OCI-LY7 (cell line): ENCODE data around the gene CACNA1B.

ENCODE experiments used
- CTCF ChIP-seq: fragments of 200-600 bp; sonication (generic); conservative IDR thresholded peaks from 2 replicates; pipeline ENCODE4 v1.5.1; 2014; ENCODE audit warnings: mild to moderate bottlenecking, antibody characterized with exemption, low read length, moderate library complexity, mixed read lengths
- EZH2phosphoT487 ChIP-seq: fragments of 200-600 bp; sonication (generic); IDR thresholded peaks from 2 replicates; pipeline ENCODE4 v1.6.1; 2018; ENCODE audit warnings: low read depth, borderline replicate concordance, mild to moderate bottlenecking, mixed run types, antibody characterized with exemption, low read length, moderate library complexity, mixed read lengths

GRCh38 chr9:137881591-137882505 lies 4.3 kb downstream of the CACNA1B start:
- TF ChIP-seq CTCF (no peak), EZH2phosphoT487 (no peak)
